SK-N-SH (cell line): ENCODE data around the gene SLX4IP. TPM values are rescaled to one million over a fixed set of nuclear protein-coding genes. Genes with fewer than 3 reads are reported as not detected.

Experiments
- CTCF ChIA-PET: fragments of 300-600, 350-600 bp; formaldehyde crosslinking; extraction: SDS; loops from one replicate; lab custom pipeline; 2021; lab: Yijun Ruan, JAX
- POLR2A ChIA-PET: fragments of 350-600 bp; sonication (Branson Sonifier 250); formaldehyde crosslinking; extraction: SDS; loops from one replicate; lab custom pipeline; 2020; ENCODE audit warnings: antibody characterized with exemption, inconsistent platforms; lab: Yijun Ruan, JAX
- DNase-seq: peaks from one replicate; pipeline ENCODE4 v3.0.0; 2012
- H2AFZ ChIP-seq: fragments of 200-600 bp; sonication (generic); 2 replicates; pipeline ENCODE4 v1.8.1; 2016; ENCODE audit warnings: antibody characterized with exemption, mild to moderate bottlenecking, low read depth
- H3F3A ChIP-seq: fragments of 200-600 bp; sonication (generic); replicated peaks from 2 replicates; pipeline ENCODE3; 2016; ENCODE audit warnings: antibody characterized with exemption, mild to moderate bottlenecking; ENCODE audit not compliant: insufficient read depth
- H3K27ac ChIP-seq, 2 experiments: fragments of 200-500 bp in 1 of 2; fragments of 200-600 bp in 1 of 2; sonication (Bioruptor generic) in 1 of 2; sonication (generic), shearing (Covaris generic) in 1 of 2; 2 replicates each; pipeline versions ENCODE4 v1.5.1 to v1.6.1; 2014 to 2016; ENCODE audit warnings: low read depth in 2 of 2, inconsistent platforms in 1 of 2, low read length in 1 of 2, mild to moderate bottlenecking in 1 of 2, mixed read lengths in 1 of 2
- H3K27me3 ChIP-seq: fragments of 200-600 bp; sonication (generic), shearing (Covaris generic); 2 replicates; pipeline ENCODE4 v1.6.1; 2016; ENCODE audit warnings: mixed run types; ENCODE audit not compliant: insufficient read depth
- H3K36me3 ChIP-seq, 2 experiments: fragments of 200-500 bp in 1 of 2; fragments of 200-600 bp in 1 of 2; sonication (Bioruptor generic) in 1 of 2; sonication (generic) in 1 of 2; replicated peaks in 1 of 2; 2 replicates each; pipeline versions ENCODE3 to v1.5.1; 2014 to 2016; ENCODE audit warnings: low read length in 1 of 2, mild to moderate bottlenecking in 1 of 2; ENCODE audit not compliant: insufficient read depth in 2 of 2, control insufficient read depth in 1 of 2
- H3K4me1 ChIP-seq, 2 experiments: fragments of 200-500 bp in 1 of 2; fragments of 200-600 bp in 1 of 2; sonication (Bioruptor generic) in 1 of 2; sonication (generic), shearing (Covaris generic) in 1 of 2; 2 replicates each; pipeline versions ENCODE4 v1.5.1 to v1.6.1; 2014 to 2016; ENCODE audit warnings: low read depth in 1 of 2, low read length in 1 of 2, mixed run types in 1 of 2; ENCODE audit not compliant: insufficient read depth in 2 of 2, control insufficient read depth in 1 of 2
- H3K4me2 ChIP-seq: fragments of 200-600 bp; sonication (generic), shearing (Covaris generic); 2 replicates; pipeline ENCODE4 v1.6.1; 2017; ENCODE audit warnings: mixed run types
- H3K4me3 ChIP-seq, 2 experiments: fragments of 200-500 bp in 1 of 2; fragments of 200-600 bp in 1 of 2; sonication (Bioruptor generic) in 1 of 2; sonication (generic), shearing (Covaris generic) in 1 of 2; 2 replicates each; pipeline versions ENCODE4 v1.5.1 to v1.8.1; 2014 to 2016; ENCODE audit warnings: low read depth in 2 of 2, inconsistent platforms in 1 of 2, low read length in 1 of 2, mild to moderate bottlenecking in 1 of 2, mixed read lengths in 1 of 2, moderate library complexity in 1 of 2
- H3K79me2 ChIP-seq: fragments of 200-600 bp; sonication (generic); 2 replicates; pipeline ENCODE4 v1.8.1; 2017; ENCODE audit warnings: mild to moderate bottlenecking; ENCODE audit not compliant: insufficient read depth
- H3K9ac ChIP-seq: fragments of 200-600 bp; sonication (generic); 2 replicates; pipeline ENCODE4 v1.6.1; 2017; ENCODE audit warnings: mixed run types
- H3K9me2 ChIP-seq: fragments of 200-600 bp; sonication (generic); 2 replicates; pipeline ENCODE4 v1.6.1; 2017; ENCODE audit warnings: mixed run types
- H3K9me3 ChIP-seq: fragments of 200-600 bp; sonication (generic); 2 replicates; pipeline ENCODE4 v1.6.1; 2017; ENCODE audit warnings: mixed run types, mild to moderate bottlenecking, moderate library complexity
- H4K20me1 ChIP-seq: fragments of 200-600 bp; sonication (generic); 2 replicates; pipeline ENCODE4 v1.6.1; 2017; ENCODE audit warnings: mild to moderate bottlenecking, mixed run types; ENCODE audit not compliant: insufficient read depth
- CHD2 ChIP-seq: fragments of 150-350 bp; IDR thresholded peaks from 2 replicates; pipeline ENCODE4 v1.6.1; 2018; ENCODE audit warnings: low read length; ENCODE audit not compliant: partially characterized antibody
- EZH2phosphoT487 ChIP-seq: fragments of 200-600 bp; sonication (generic); IDR thresholded peaks from 2 replicates; pipeline ENCODE4 v1.6.1; 2017; ENCODE audit warnings: low read depth, mixed run types, mild to moderate bottlenecking, antibody characterized with exemption, moderate library complexity, borderline replicate concordance
- FOSL2 ChIP-seq: IDR thresholded peaks from 2 replicates; pipeline ENCODE4 v1.4.0; 2012; ENCODE audit warnings: low read depth, mild to moderate bottlenecking, moderate library complexity, borderline replicate concordance
- FOXJ3 ChIP-seq: sonication (generic); formaldehyde crosslinking; IDR thresholded peaks from 2 replicates; pipeline ENCODE4 v1.5.1; 2020; ENCODE audit warnings: mild to moderate bottlenecking, missing genetic modification reagents
- GABPA ChIP-seq: IDR thresholded peaks from 2 replicates; pipeline ENCODE4 v1.4.0; 2012; ENCODE audit warnings: low read depth, mild to moderate bottlenecking
- GATA2 ChIP-seq: sonication (generic); formaldehyde crosslinking; IDR thresholded peaks from 2 replicates; pipeline ENCODE4 v1.5.0; 2020; ENCODE audit warnings: mild to moderate bottlenecking, missing genetic modification reagents
- MXI1 ChIP-seq: IDR thresholded peaks from 2 replicates; pipeline ENCODE4 v1.6.1; 2012; ENCODE audit warnings: mild to moderate bottlenecking, low read depth, low read length, improper control_type of control experiment
- NFIC ChIP-seq: IDR thresholded peaks from 2 replicates; pipeline ENCODE4 v1.4.0; 2012; ENCODE audit warnings: borderline replicate concordance
- RCOR1 ChIP-seq: fragments of 150-350 bp; IDR thresholded peaks from 2 replicates; pipeline ENCODE4 v1.6.1; 2017; ENCODE audit warnings: antibody characterized with exemption, low read length
- SIN3A ChIP-seq: IDR thresholded peaks from 2 replicates; pipeline ENCODE4 v1.6.1; 2012; ENCODE audit warnings: low read depth, mild to moderate bottlenecking, low read length, moderate library complexity, borderline replicate concordance
- YY1 ChIP-seq: IDR thresholded peaks from 2 replicates; pipeline ENCODE4 v1.4.0; 2012; ENCODE audit warnings: low read depth, mild to moderate bottlenecking
- WGBS: methylation state at CpG from one replicate; pipeline ENCODE4 v1.1.6; 2017; ENCODE audit warnings: low lambda C conversion rate; 5-methylcytosine and 5-hydroxymethylcytosine counted together
- polyA plus RNA-seq, 3 experiments: library from polyadenylated mRNA; depleted of rRNA; stranded (reverse); fragments of >200 nt; gene quantifications; 2 replicates each; pipeline ENCODE4 v1.2.3, GENCODE V29; 2012
- TF ChIP-seq, protein P1 (sequence below): fragments of 150-350 bp; IDR thresholded peaks from 2 replicates; pipeline ENCODE4 v1.6.1; 2016; ENCODE audit warnings: mild to moderate bottlenecking, low read depth, low read length
- TF ChIP-seq, protein P2 (sequence below): IDR thresholded peaks from 2 replicates; pipeline ENCODE4 v1.6.1; 2012; ENCODE audit warnings: mild to moderate bottlenecking, low read depth, low read length, moderate library complexity
- TF ChIP-seq, protein P3 (sequence below): IDR thresholded peaks from 2 replicates; pipeline ENCODE4 v1.4.0; 2012; ENCODE audit warnings: low read depth
- TF ChIP-seq, protein P4 (sequence below): IDR thresholded peaks from 2 replicates; pipeline ENCODE4; 2012

SLX4IP gene
- polyA plus RNA-seq, 1 of the 3 experiments (the other 2 are of a cell fraction), result 1.3 TPM

DNA sequence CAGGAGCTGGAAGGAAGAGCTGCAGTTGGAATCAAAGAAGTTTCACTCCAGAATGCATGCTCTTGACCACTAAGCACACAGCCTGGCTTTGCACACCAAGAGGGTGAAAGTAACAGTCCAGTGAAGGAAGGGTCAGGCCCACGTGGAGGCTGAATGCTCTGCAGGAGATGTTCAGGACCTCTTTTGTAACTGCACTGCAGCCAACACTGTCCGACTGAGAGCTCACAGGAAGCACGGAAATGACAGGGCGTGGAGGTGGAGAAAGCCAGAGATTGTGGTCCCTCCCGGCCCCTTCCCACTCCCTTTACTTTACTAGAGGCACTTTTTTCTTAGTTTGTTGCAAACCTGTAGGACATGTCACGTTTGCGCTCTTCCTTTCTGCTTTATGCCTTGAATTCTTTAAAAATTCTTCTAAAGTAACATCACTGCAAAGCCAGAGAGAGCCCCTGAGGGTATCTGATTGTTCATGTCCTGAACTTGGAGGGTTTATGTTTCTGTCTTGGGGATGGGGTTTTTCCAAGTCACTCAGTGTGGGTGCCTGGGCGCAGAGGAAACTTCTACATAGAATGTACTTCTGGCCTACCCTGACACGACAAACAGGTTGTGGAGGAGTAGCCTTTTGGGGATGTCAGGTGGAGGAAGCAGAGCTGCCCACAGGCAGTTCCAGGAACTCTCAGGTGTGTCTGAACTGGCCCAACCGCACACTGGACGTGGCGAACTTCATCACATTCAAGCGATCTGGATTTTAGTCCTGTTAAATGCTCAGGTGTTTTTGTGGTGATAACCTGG lies 197.8 kb downstream of the SLX4IP start:
- WGBS, result 92% methylated on average over 12 of the region's 13 CpGs
- no peak for TF ChIP-seq MXI1
- TF ChIP-seq, protein P1, sequence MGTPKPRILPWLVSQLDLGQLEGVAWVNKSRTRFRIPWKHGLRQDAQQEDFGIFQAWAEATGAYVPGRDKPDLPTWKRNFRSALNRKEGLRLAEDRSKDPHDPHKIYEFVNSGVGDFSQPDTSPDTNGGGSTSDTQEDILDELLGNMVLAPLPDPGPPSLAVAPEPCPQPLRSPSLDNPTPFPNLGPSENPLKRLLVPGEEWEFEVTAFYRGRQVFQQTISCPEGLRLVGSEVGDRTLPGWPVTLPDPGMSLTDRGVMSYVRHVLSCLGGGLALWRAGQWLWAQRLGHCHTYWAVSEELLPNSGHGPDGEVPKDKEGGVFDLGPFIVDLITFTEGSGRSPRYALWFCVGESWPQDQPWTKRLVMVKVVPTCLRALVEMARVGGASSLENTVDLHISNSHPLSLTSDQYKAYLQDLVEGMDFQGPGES, result no peak
- TF ChIP-seq NFIC, result no peak
- TF ChIP-seq YY1, result no peak
- no peak for TF ChIP-seq SIN3A
- TF ChIP-seq GABPA, result no peak
- no peak for TF ChIP-seq RCOR1
- no peak for TF ChIP-seq FOXJ3 (CRISPR knock-in tag)
- TF ChIP-seq CHD2, result no peak
- no peak for TF ChIP-seq FOSL2
- TF ChIP-seq, protein P2, sequence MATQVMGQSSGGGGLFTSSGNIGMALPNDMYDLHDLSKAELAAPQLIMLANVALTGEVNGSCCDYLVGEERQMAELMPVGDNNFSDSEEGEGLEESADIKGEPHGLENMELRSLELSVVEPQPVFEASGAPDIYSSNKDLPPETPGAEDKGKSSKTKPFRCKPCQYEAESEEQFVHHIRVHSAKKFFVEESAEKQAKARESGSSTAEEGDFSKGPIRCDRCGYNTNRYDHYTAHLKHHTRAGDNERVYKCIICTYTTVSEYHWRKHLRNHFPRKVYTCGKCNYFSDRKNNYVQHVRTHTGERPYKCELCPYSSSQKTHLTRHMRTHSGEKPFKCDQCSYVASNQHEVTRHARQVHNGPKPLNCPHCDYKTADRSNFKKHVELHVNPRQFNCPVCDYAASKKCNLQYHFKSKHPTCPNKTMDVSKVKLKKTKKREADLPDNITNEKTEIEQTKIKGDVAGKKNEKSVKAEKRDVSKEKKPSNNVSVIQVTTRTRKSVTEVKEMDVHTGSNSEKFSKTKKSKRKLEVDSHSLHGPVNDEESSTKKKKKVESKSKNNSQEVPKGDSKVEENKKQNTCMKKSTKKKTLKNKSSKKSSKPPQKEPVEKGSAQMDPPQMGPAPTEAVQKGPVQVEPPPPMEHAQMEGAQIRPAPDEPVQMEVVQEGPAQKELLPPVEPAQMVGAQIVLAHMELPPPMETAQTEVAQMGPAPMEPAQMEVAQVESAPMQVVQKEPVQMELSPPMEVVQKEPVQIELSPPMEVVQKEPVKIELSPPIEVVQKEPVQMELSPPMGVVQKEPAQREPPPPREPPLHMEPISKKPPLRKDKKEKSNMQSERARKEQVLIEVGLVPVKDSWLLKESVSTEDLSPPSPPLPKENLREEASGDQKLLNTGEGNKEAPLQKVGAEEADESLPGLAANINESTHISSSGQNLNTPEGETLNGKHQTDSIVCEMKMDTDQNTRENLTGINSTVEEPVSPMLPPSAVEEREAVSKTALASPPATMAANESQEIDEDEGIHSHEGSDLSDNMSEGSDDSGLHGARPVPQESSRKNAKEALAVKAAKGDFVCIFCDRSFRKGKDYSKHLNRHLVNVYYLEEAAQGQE, result no peak
- TF ChIP-seq, protein P3, sequence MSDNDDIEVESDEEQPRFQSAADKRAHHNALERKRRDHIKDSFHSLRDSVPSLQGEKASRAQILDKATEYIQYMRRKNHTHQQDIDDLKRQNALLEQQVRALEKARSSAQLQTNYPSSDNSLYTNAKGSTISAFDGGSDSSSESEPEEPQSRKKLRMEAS, result no peak
- TF ChIP-seq, protein P4, sequence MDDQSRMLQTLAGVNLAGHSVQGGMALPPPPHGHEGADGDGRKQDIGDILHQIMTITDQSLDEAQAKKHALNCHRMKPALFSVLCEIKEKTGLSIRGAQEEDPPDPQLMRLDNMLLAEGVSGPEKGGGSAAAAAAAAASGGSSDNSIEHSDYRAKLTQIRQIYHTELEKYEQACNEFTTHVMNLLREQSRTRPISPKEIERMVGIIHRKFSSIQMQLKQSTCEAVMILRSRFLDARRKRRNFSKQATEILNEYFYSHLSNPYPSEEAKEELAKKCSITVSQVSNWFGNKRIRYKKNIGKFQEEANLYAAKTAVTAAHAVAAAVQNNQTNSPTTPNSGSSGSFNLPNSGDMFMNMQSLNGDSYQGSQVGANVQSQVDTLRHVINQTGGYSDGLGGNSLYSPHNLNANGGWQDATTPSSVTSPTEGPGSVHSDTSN, result no peak
- no peak for TF ChIP-seq GATA2 (CRISPR knock-in tag)
- TF ChIP-seq EZH2phosphoT487, result no peak
- Histone ChIP-seq H3K79me2 (no peaks in the 10 kb centered on the region), H4K20me1 (no peaks in the 10 kb centered on the region; the same call in 1 of the 2 replicates), H3K4me3 (no peak overlapping the region), H3K4me1 (peaks cover 20 to 21% of the 10 kb centered on the region in 2 experiments), H3K9me2 (no peaks in the 10 kb centered on the region), H3K4me2 (no peak overlapping the region), H3K9me3 (no peaks in the 10 kb centered on the region), H3K27me3 (no peaks in the 10 kb centered on the region), H3K36me3 (peaks cover 3 to 6% of the 10 kb centered on the region in 2 experiments), H3K9ac (no peak overlapping the region), H3K27ac (no peak overlapping the region), H2AFZ (no peak overlapping the region), H3F3A (peaks cover 19% of the 10 kb centered on the region)
- DNase-seq, result no peak
- ChIA-PET CTCF (interaction anchor here (1.2 to 2.6 kb wide), 2 partner anchors 11 to 655 kb away, joined by 3 to 10 read pairs; no protein-coding TSS in a partner anchor), POLR2A (no interaction called here)
